Upper lobe of right lung (tissue), 1 donor: ENCODE results near the gene FAM217B. TPM values are rescaled to one million over a fixed set of nuclear protein-coding genes. Genes with fewer than 3 reads are reported as not detected.

Experiments used
- ATAC-seq: fragments of 200-7000 bp; cut with Tn5 transposase; one replicate; pipeline ENCODE4 v1.9.1; 2020; ENCODE audit warnings: mild to moderate bottlenecking, moderate library complexity
- DNase-seq: peaks from one replicate; pipeline ENCODE4 v3.0.0-alpha.2; 2020
- H3K27ac ChIP-seq: fragments of 200-600 bp; one replicate; pipeline ENCODE4 v1.8.0; 2022
- H3K27me3 ChIP-seq: fragments of 200-600 bp; one replicate; pipeline ENCODE4 v1.8.0; 2022; ENCODE audit warnings: mild to moderate bottlenecking
- H3K36me3 ChIP-seq: fragments of 200-600 bp; one replicate; pipeline ENCODE4 v1.8.0; 2022
- H3K4me1 ChIP-seq: fragments of 200-600 bp; one replicate; pipeline ENCODE4 v1.8.0; 2022
- H3K4me3 ChIP-seq: fragments of 200-600 bp; one replicate; pipeline ENCODE4 v1.8.0; 2022; ENCODE audit warnings: mild to moderate bottlenecking
- H3K9me3 ChIP-seq: fragments of 200-600 bp; one replicate; pipeline ENCODE4 v1.8.0; 2022
- CTCF ChIP-seq: fragments of 200-600 bp; IDR thresholded peaks from one replicate; pipeline ENCODE4 v1.8.0; 2022; ENCODE audit warnings: antibody characterized with exemption
- intact Hi-C: fragments of 100-400 bp; cut with DNase I; formaldehyde crosslinking; loops from one replicate; pipeline ENCODE4 v1.11.0; 2022
- long read RNA-seq: library from polyadenylated mRNA; unstranded; transcript quantifications from one replicate; pipeline ENCODE4 v2.0.0, GENCODE V29; 2021
- total RNA-seq: library from RNA; stranded (reverse); fragmentation: NEBNext Ultra II Directional; extraction: Animal tissue kit (Norgen Biotek cat#: 25700); gene quantifications from one replicate; pipeline ENCODE4 v1.2.1, GENCODE V29; 2021
- donor health status: DM: no; HTN: yes; CAD: no; lungs with severe emphysema.

The FAM217B gene
- 24.3 TPM for total RNA-seq
- long read RNA-seq, full-length matches to known transcripts, result 11 of 16 reads
- long read RNA-seq, partial matches to known transcripts, result 3 of 16 reads
- long read RNA-seq, other reads (novel, unspliced or antisense), result 2 of 16 reads

- intact Hi-C loops, result no loop called here
- peaks cover 34% of the 10 kb centered on the region for H3K36me3 ChIP-seq
- H3K27me3 ChIP-seq, result no peaks in the 10 kb centered on the region
- DNase-seq (peak; percentile 99), ATAC-seq (peak; percentile 98)
- peak; percentile 24 for TF ChIP-seq CTCF
- peaks cover 46% of the 10 kb centered on the region for H3K4me1 ChIP-seq
- H3K9me3 ChIP-seq, result no peaks in the 10 kb centered on the region
- H3K27ac ChIP-seq, result peak within 1 kb of the TSS; percentile 99
- H3K4me3 ChIP-seq, result peak within 1 kb of the TSS; percentile 87
Measured at GRCh38 chr20:59940129-59940955, at the start of gene FAM217B, which contains the start of gene PPP1R3D. FAM217B (plus strand) TSS chr20:59940389; CDS start chr20:59943944, 3,555 bp downstream. PPP1R3D (minus strand) TSS chr20:59940305; CDS start chr20:59939931, 374 bp downstream.

GRCh38 chr20:59891581-59891980 is 48.6 kb upstream of the FAM217B start:
- Histone ChIP-seq H3K9me3 (no peaks in the 10 kb centered on the region), H3K4me3 (no peak overlapping the region), H3K36me3 (no peaks in the 10 kb centered on the region), H3K27ac (no peak overlapping the region), H3K27me3 (no peaks in the 10 kb centered on the region), H3K4me1 (no peaks in the 10 kb centered on the region)
- no peak for ATAC-seq
- TF ChIP-seq CTCF, result no peak
- intact Hi-C loops, result no loop called here
- DNase-seq, result no peak

- H3K4me1 ChIP-seq, result no peaks in the 10 kb centered on the region
- no peak for DNase-seq
- no peak overlapping the region for H3K4me3 ChIP-seq
- no peak for TF ChIP-seq CTCF
- H3K27ac ChIP-seq, result no peak overlapping the region
- H3K36me3 ChIP-seq, result no peaks in the 10 kb centered on the region
- no peaks in the 10 kb centered on the region for H3K9me3 ChIP-seq
- no peaks in the 10 kb centered on the region for H3K27me3 ChIP-seq
- no peak for ATAC-seq
- intact Hi-C loops, result no loop called here
Measured at GRCh38 chr20:59895908-59896307, 44.3 kb upstream of the FAM217B start.

- no peaks in the 10 kb centered on the region for H3K4me1 ChIP-seq
- H3K27ac ChIP-seq, result no peak overlapping the region
- TF ChIP-seq CTCF, result no peak
- H3K4me3 ChIP-seq, result no peak overlapping the region
- no peaks in the 10 kb centered on the region for H3K9me3 ChIP-seq
- no peak for DNase-seq
- no peaks in the 10 kb centered on the region for H3K27me3 ChIP-seq
- intact Hi-C loops, result no loop called here
- no peaks in the 10 kb centered on the region for H3K36me3 ChIP-seq
- no peak for ATAC-seq
Measured at GRCh38 chr20:59902470-59902869, 37.7 kb upstream of the FAM217B start.

- intact Hi-C loops, result no loop called here
Measured at GRCh38 chr20:59903621-59904020, 36.6 kb upstream of the FAM217B start.

More at GRCh38 chr20:59903621-59904020, 36.6 kb upstream of the FAM217B start:
- Histone ChIP-seq H3K9me3 (no peaks in the 10 kb centered on the region), H3K27ac (no peak overlapping the region), H3K4me3 (no peak overlapping the region), H3K27me3 (no peaks in the 10 kb centered on the region), H3K4me1 (no peaks in the 10 kb centered on the region), H3K36me3 (no peaks in the 10 kb centered on the region)
- DNase-seq (no peak), ATAC-seq (no peak)
- TF ChIP-seq CTCF, result no peak
